GM19025 (cell line): ENCODE data around the gene SRCIN1.
A peak's percentile ranks its signal among the peaks of the same experiment; 100 is the strongest.
"Not testable (repeated sequence)": the region's sequence is repeated elsewhere in the genome, so short reads cannot be mapped to it uniquely, and the experiment has no call there.

ENCODE experiments used
- ATAC-seq: cut with Tn5 transposase; IDR thresholded peaks from one replicate; pipeline ENCODE4 v1.9.1; 2021; ENCODE audit warnings: mild to moderate bottlenecking, low read depth, moderate library complexity; ENCODE audit not compliant: unreplicated experiment

Gene SRCIN1

GRCh38 chr17:38605841-38606645 is at the start of gene SRCIN1:
SRCIN1 (minus strand) TSS chr17:38605952; CDS start chr17:38605705, 247 bp downstream.
- no peak for ATAC-seq

- peak; percentile 62 for ATAC-seq
Measured at GRCh38 chr17:38654411-38655398, 49.0 kb upstream of the SRCIN1 start.

- no peak for ATAC-seq
Measured at GRCh38 chr17:38653679-38654078, 47.9 kb upstream of the SRCIN1 start.

GRCh38 chr17:38653230-38653629 is 47.5 kb upstream of the SRCIN1 start:
- no peak for ATAC-seq

- not testable (repeated sequence) for ATAC-seq
Measured at GRCh38 chr17:38650653-38651173, 45.0 kb upstream of the SRCIN1 start.

GRCh38 chr17:38637951-38638350 is 32.2 kb upstream of the SRCIN1 start:
- ATAC-seq, result no peak

GRCh38 chr17:38636054-38636453 is 30.3 kb upstream of the SRCIN1 start:
- ATAC-seq, result no peak

- ATAC-seq, result no peak
Measured at GRCh38 chr17:38632334-38632733, 26.6 kb upstream of the SRCIN1 start.

GRCh38 chr17:38628441-38628840 is 22.7 kb upstream of the SRCIN1 start:
- ATAC-seq, result no peak

GRCh38 chr17:38627957-38628356 is 22.2 kb upstream of the SRCIN1 start:
- no peak for ATAC-seq

GRCh38 chr17:38626606-38627226 is 21.0 kb upstream of the SRCIN1 start:
- not testable (repeated sequence) for ATAC-seq

GRCh38 chr17:38625482-38625881 is 19.7 kb upstream of the SRCIN1 start:
- ATAC-seq, result no peak

- not testable (repeated sequence) for ATAC-seq
Measured at GRCh38 chr17:38624782-38625355, 19.1 kb upstream of the SRCIN1 start.

- ATAC-seq, result no peak
Measured at GRCh38 chr17:38621538-38621937, 15.8 kb upstream of the SRCIN1 start.

- ATAC-seq, result no peak
Measured at GRCh38 chr17:38620551-38621277, 15.0 kb upstream of the SRCIN1 start.

- no peak for ATAC-seq
Measured at GRCh38 chr17:38619937-38620550, 14.3 kb upstream of the SRCIN1 start.

GRCh38 chr17:38619451-38619795 is 13.7 kb upstream of the SRCIN1 start:
- ATAC-seq, result no peak

- no peak for ATAC-seq
Measured at GRCh38 chr17:38617967-38618760, 12.4 kb upstream of the SRCIN1 start.
